NCI-H2196 treated with DMSO at 0.1 percent for 48 hours (cell line): ENCODE data around the gene URB2.
"Not testable (repeated sequence)": the region's sequence is repeated elsewhere in the genome, so short reads cannot be mapped to it uniquely, and the experiment has no call there.

ENCODE experiments used
- DNase-seq: peaks from one replicate; lab custom pipeline; 2025; ENCODE audit not compliant: unreplicated experiment; lab: John Stamatoyannopoulos, UW

Gene URB2

GRCh38 chr1:229613938-229614337 is 12.1 kb upstream of the URB2 start:
- DNase-seq = no peak

- DNase-seq = no peak
Observed at GRCh38 chr1:229614701-229615100, 11.3 kb upstream of the URB2 start.

GRCh38 chr1:229617351-229618100 is 8.5 kb upstream of the URB2 start:
- DNase-seq = no peak

- DNase-seq = no peak
Observed at GRCh38 chr1:229619002-229619401, 7.0 kb upstream of the URB2 start.

- no peak for DNase-seq
Observed at GRCh38 chr1:229619614-229620013, 6.4 kb upstream of the URB2 start.

GRCh38 chr1:229620876-229621275 is 5.2 kb upstream of the URB2 start:
- no peak for DNase-seq

- no peak for DNase-seq
Observed at GRCh38 chr1:229621663-229622062, 4.4 kb upstream of the URB2 start.

- DNase-seq = not testable (repeated sequence)
Observed at GRCh38 chr1:229622641-229623120, 3.4 kb upstream of the URB2 start.

- DNase-seq = no peak
Observed at GRCh38 chr1:229623225-229623624, 2.8 kb upstream of the URB2 start.

GRCh38 chr1:229623838-229624237 is 2.2 kb upstream of the URB2 start:
- DNase-seq = no peak

GRCh38 chr1:229624521-229625070 is 1.5 kb upstream of the URB2 start:
- DNase-seq = no peak

- DNase-seq = peak; percentile 18
Observed at GRCh38 chr1:229625071-229625914, 754 bp upstream of the URB2 start.

GRCh38 chr1:229627003-229627402 is 956 bp downstream of the URB2 start:
- DNase-seq = no peak

GRCh38 chr1:229629261-229629660 is 3.2 kb downstream of the URB2 start:
- no peak for DNase-seq

GRCh38 chr1:229631148-229631547 is 5.1 kb downstream of the URB2 start:
- no peak for DNase-seq

GRCh38 chr1:229631966-229632365 is 5.9 kb downstream of the URB2 start:
- DNase-seq = no peak

- DNase-seq = no peak
Observed at GRCh38 chr1:229636042-229636441, 10.0 kb downstream of the URB2 start.

- no peak for DNase-seq
Observed at GRCh38 chr1:229637746-229638145, 11.7 kb downstream of the URB2 start.

GRCh38 chr1:229640455-229640854 is 14.4 kb downstream of the URB2 start:
- DNase-seq = no peak

GRCh38 chr1:229641306-229641705 is 15.3 kb downstream of the URB2 start:
- no peak for DNase-seq

- no peak for DNase-seq
Observed at GRCh38 chr1:229642376-229642775, 16.3 kb downstream of the URB2 start.

GRCh38 chr1:229642970-229643369 is 16.9 kb downstream of the URB2 start:
- DNase-seq = no peak
